Endodermal cell (in vitro differentiated cells): Measurements from ENCODE around the gene PIEZO2. TPM values are rescaled to one million over a fixed set of nuclear protein-coding genes. Genes with fewer than 3 reads are reported as not detected.

Experiments used
- DNase-seq: peaks from one replicate; pipeline ENCODE4 v3.0.0-alpha.2; 2017
- H3K27ac ChIP-seq: 2 replicates; pipeline ENCODE4 v1.5.1; 2013; ENCODE audit warnings: mild to moderate bottlenecking, low read depth, low read length, moderate library complexity
- H3K27me3 ChIP-seq: 2 replicates; pipeline ENCODE4 v1.6.1; 2013; ENCODE audit warnings: mild to moderate bottlenecking, low read length, moderate library complexity; ENCODE audit not compliant: insufficient read depth, control insufficient read depth, poor library complexity, severe bottlenecking
- H3K36me3 ChIP-seq: 2 replicates; pipeline ENCODE4 v1.7.0; 2013; ENCODE audit warnings: mild to moderate bottlenecking, low read length, moderate library complexity; ENCODE audit not compliant: control insufficient read depth, insufficient read depth
- H3K4me1 ChIP-seq: one replicate; pipeline ENCODE4 v1.7.0; 2013; ENCODE audit warnings: low read length; ENCODE audit not compliant: control insufficient read depth, insufficient read depth
- H3K4me3 ChIP-seq: 2 replicates; pipeline ENCODE4 v1.5.1; 2013; ENCODE audit warnings: mild to moderate bottlenecking, low read length, moderate library complexity
- H3K9ac ChIP-seq: 2 replicates; pipeline ENCODE4 v1.6.1; 2013; ENCODE audit warnings: mild to moderate bottlenecking, low read length, moderate library complexity; ENCODE audit not compliant: poor library complexity, severe bottlenecking; ENCODE audit errors: extremely low read depth
- H3K9me3 ChIP-seq: 2 replicates; pipeline ENCODE4 v1.6.1; 2013; ENCODE audit warnings: mild to moderate bottlenecking, low read length, moderate library complexity; ENCODE audit not compliant: control insufficient read depth
- H3K27ac Mint-ChIP-seq: 2 replicates; pipeline ENCODE4 v1.8.0; 2020; ENCODE audit warnings: mixed read lengths
- H3K27me3 Mint-ChIP-seq: 2 replicates; pipeline ENCODE4 v1.8.0; 2021; ENCODE audit warnings: mild to moderate bottlenecking, mixed read lengths; ENCODE audit not compliant: insufficient read depth
- H3K36me3 Mint-ChIP-seq: 2 replicates; pipeline ENCODE4 v1.8.0; 2020; ENCODE audit warnings: low read depth, mixed read lengths
- H3K4me1 Mint-ChIP-seq: 2 replicates; pipeline ENCODE4 v1.8.0; 2020; ENCODE audit warnings: mixed read lengths
- H3K4me3 Mint-ChIP-seq: 2 replicates; pipeline ENCODE4 v1.8.0; 2020; ENCODE audit warnings: mild to moderate bottlenecking, moderate library complexity, mixed read lengths
- H3K9me3 Mint-ChIP-seq: 2 replicates; pipeline ENCODE4 v1.8.0; 2020; ENCODE audit warnings: mild to moderate bottlenecking, mixed read lengths
- WGBS, 2 experiments: methylation state at CpG; one replicate each; pipeline versions ENCODE4 v1.1.5 to v1.1.7; 2013; ENCODE audit warnings: missing lambda C conversion rate in 2 of 2, mixed read lengths in 1 of 2; ENCODE audit not compliant: insufficient coverage in 1 of 2, insufficient read length in 1 of 2; 5-methylcytosine and 5-hydroxymethylcytosine counted together
- total RNA-seq, 2 donors: library from RNA; stranded (reverse); fragmentation: NEBNext Ultra II Directional in 1 of 2; extraction: Animal tissue kit (Norgen Biotek cat#: 25700) in 1 of 2; gene quantifications; 2 replicates in 1 of 2; 3 replicates in 1 of 2; pipeline ENCODE4 v1.2.1, GENCODE V29; 2021
- TF ChIP-seq, protein P1 (sequence below): fragments of 200-600 bp; sonication (generic); conservative IDR thresholded peaks from 2 replicates; pipeline ENCODE4 v1.5.0; 2021; ENCODE audit warnings: antibody characterized with exemption, mild to moderate bottlenecking

Gene PIEZO2
- total RNA-seq, 2 donors from 2014 or later = 7.3 to 12.1 TPM

- H3K36me3 Mint-ChIP-seq = peaks cover 12% of the 10 kb centered on the region
- H3K9me3 Mint-ChIP-seq = no peaks in the 10 kb centered on the region
- no peaks in the 10 kb centered on the region for H3K27me3 ChIP-seq
- no peak overlapping the region for H3K4me3 ChIP-seq
- no peaks in the 10 kb centered on the region for H3K4me1 ChIP-seq
- H3K4me1 Mint-ChIP-seq = no peaks in the 10 kb centered on the region
- no peak overlapping the region for H3K9ac ChIP-seq
- peaks cover 7% of the 10 kb centered on the region for H3K9me3 ChIP-seq
- DNase-seq = no peak
- TF ChIP-seq, protein P1, sequence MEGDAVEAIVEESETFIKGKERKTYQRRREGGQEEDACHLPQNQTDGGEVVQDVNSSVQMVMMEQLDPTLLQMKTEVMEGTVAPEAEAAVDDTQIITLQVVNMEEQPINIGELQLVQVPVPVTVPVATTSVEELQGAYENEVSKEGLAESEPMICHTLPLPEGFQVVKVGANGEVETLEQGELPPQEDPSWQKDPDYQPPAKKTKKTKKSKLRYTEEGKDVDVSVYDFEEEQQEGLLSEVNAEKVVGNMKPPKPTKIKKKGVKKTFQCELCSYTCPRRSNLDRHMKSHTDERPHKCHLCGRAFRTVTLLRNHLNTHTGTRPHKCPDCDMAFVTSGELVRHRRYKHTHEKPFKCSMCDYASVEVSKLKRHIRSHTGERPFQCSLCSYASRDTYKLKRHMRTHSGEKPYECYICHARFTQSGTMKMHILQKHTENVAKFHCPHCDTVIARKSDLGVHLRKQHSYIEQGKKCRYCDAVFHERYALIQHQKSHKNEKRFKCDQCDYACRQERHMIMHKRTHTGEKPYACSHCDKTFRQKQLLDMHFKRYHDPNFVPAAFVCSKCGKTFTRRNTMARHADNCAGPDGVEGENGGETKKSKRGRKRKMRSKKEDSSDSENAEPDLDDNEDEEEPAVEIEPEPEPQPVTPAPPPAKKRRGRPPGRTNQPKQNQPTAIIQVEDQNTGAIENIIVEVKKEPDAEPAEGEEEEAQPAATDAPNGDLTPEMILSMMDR = no peak
- H3K4me3 Mint-ChIP-seq = no peak overlapping the region
- H3K36me3 ChIP-seq = no peaks in the 10 kb centered on the region
- no peak overlapping the region for H3K27ac Mint-ChIP-seq
- H3K27me3 Mint-ChIP-seq = no peaks in the 10 kb centered on the region
- no peak overlapping the region for H3K27ac ChIP-seq
- 93 to 94% methylated on average over 6 to 7 of the region's 7 CpGs for WGBS, 2 experiments
These were observed 390.1 kb downstream of the PIEZO2 start for GRCh38 chr18:10759241-10759640.

GRCh38 chr18:10757946-10758345 lies 391.4 kb downstream of the PIEZO2 start:
- H3K27me3 Mint-ChIP-seq = no peaks in the 10 kb centered on the region
- TF ChIP-seq, protein P1 = no peak
- H3K27ac Mint-ChIP-seq = no peak overlapping the region
- no peaks in the 10 kb centered on the region for H3K27me3 ChIP-seq
- no peaks in the 10 kb centered on the region for H3K4me1 ChIP-seq
- no peak for DNase-seq
- H3K4me3 ChIP-seq = no peak overlapping the region
- peaks cover 12% of the 10 kb centered on the region for H3K36me3 Mint-ChIP-seq
- WGBS, 2 experiments = 87 to 100% methylated on average over 1 to 6 of the region's 6 CpGs
- H3K4me1 Mint-ChIP-seq = no peaks in the 10 kb centered on the region
- no peak overlapping the region for H3K27ac ChIP-seq
- H3K4me3 Mint-ChIP-seq = no peak overlapping the region
- H3K9ac ChIP-seq = no peak overlapping the region
- H3K9me3 ChIP-seq = peaks cover 7% of the 10 kb centered on the region
- H3K9me3 Mint-ChIP-seq = no peaks in the 10 kb centered on the region
- H3K36me3 ChIP-seq = peaks cover 3% of the 10 kb centered on the region

DNA sequence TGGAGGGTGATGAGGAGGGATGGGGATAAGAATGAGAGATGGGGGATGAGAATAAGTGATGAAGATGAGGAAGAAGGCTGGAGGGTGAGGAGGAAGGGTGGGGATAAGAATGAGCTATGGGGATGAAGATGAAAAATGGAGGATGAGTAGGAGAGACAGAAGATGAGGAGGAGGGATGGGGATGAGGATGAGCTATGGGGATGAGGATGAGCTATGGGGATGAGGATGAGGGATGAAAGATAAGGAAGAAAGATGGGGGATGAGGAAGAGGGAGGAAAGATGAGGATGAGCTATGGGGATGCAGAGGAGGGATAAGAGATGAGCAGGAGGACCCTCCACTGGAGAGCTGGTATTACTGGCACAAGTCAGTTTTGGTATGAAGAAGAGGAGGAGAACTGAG lies 392.0 kb downstream of the PIEZO2 start:
- no peaks in the 10 kb centered on the region for H3K4me1 Mint-ChIP-seq
- Histone ChIP-seq H3K4me3 (no peak overlapping the region), H3K4me1 (no peaks in the 10 kb centered on the region), H3K27ac (no peak overlapping the region), H3K27me3 (no peaks in the 10 kb centered on the region), H3K9ac (no peak overlapping the region), H3K9me3 (peaks cover 7% of the 10 kb centered on the region), H3K36me3 (peaks cover 9% of the 10 kb centered on the region)
- no peak overlapping the region for H3K27ac Mint-ChIP-seq
- H3K4me3 Mint-ChIP-seq = no peak overlapping the region
- no peaks in the 10 kb centered on the region for H3K9me3 Mint-ChIP-seq
- no peaks in the 10 kb centered on the region for H3K27me3 Mint-ChIP-seq
- no peak for DNase-seq
- TF ChIP-seq, protein P1 = no peak
- peaks cover 12% of the 10 kb centered on the region for H3K36me3 Mint-ChIP-seq
